T1000 (cell line): ENCODE measurements around the gene ABCB1.
A peak's percentile ranks its signal among the peaks of the same experiment; 100 is the strongest.

ENCODE experiments used
- DNase-seq: peaks from one replicate; lab custom pipeline; 2025; ENCODE audit warnings: mixed read lengths; lab: John Stamatoyannopoulos, UW

ABCB1 gene

DNA sequence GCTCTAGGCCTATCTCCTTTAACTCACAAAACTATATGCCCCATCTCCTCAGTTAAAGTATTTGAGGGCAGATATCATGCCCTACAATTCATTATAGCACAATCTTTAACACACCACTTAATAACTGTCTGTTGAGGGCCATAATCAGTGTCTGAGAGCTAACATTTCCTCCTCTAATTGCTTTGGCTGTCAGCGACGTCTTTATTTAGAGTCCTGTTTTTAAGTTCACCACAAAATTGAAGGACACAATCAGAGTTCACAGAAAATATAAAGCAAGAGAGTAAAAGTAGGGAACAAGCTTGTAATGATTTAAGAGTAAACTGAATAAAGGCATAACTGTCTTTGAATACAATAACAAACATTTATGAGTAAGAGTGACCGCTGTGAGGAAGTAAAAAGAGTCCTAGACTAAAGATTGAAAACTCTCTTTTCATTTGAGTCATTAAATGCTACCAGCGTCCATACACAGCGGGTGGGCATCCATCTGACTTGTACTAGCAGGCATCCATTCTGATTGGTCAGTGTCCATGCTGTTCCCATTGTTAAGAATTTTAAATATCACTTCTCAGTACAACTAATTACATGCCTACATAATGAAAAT, 86.8 kb downstream of the ABCB1 start:
- DNase-seq, result no peak

DNA sequence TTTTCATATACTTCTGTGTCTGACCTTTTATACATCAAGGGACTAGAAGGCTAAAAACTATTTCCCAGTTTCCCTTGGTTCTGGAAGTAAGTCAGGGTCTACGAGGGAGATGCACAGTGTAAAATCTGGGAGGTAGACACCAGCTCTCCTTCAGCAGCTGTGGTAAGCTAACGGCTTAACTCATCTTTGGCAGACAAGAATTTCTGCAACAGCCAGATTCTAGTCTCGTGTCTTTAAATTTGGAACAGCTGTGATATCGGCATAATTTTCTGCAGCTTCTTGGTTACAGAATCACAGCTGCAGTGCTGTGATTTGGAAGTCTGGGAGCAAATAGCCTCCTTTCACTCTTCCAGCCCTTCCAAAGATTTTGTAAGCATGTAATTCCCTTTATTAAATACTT, 87.8 kb downstream of the ABCB1 start:
- no peak for DNase-seq

DNA sequence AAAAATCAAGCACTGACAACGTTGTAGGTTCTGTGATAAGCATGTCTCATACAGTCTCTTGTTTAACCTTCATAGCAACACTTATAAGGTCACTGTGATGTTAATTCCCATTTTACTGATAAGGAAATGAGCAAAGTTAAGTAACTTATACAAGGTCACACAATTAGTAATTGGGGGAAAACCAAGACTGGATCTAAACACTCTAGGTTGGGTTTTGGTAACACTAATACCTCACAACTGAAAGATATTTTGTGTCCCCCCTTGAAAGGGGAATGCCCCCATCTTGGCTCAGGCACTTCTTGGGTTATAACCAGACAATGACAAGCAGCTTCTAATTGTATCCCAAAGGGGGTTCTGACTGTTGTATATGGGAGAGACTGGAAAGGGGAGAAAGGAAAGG, 89.2 kb downstream of the ABCB1 start:
- no peak for DNase-seq

DNA sequence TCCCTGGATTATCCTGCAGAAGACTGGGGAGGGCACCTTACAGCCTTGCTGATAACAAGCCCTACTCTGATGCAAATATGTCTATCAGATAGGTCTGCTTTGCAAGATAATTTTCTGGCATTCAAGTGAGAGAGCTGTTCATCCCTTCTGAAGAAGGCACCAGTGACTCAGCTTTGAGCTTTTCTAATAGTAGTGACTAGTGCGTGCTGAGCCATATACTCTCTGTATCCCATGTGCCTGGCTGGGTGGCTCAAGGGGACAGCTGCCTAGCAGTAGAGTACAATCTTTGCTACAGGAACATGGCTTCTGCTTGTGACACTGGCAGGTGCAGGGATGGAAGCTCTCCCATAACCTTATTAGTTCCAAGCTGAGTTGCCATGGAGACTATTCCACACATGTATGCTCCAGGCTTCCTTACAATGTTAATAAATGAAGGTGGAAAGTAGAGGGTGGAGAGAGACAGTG, 90.2 kb downstream of the ABCB1 start:
- DNase-seq, result no peak

DNA sequence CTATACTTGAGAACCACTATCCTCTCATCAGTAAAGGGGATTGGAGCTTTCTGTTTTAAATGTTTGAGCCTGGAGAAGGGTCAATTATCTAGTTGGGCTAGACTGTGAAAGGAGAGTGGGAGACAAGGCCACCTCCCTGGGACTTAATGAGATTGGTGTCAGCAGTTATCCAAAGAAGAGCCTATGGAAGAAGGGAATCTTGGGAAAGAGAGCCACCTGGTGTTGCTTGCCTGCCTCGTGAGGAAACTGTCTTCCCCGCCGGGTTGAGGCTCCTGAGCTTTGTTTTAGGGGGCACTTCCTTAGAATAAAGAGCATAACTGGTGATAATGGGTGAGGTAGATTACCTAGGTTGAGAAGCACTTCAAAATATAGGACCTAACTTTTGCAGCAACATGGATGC, 93.2 kb downstream of the ABCB1 start:
- no peak for DNase-seq

DNA sequence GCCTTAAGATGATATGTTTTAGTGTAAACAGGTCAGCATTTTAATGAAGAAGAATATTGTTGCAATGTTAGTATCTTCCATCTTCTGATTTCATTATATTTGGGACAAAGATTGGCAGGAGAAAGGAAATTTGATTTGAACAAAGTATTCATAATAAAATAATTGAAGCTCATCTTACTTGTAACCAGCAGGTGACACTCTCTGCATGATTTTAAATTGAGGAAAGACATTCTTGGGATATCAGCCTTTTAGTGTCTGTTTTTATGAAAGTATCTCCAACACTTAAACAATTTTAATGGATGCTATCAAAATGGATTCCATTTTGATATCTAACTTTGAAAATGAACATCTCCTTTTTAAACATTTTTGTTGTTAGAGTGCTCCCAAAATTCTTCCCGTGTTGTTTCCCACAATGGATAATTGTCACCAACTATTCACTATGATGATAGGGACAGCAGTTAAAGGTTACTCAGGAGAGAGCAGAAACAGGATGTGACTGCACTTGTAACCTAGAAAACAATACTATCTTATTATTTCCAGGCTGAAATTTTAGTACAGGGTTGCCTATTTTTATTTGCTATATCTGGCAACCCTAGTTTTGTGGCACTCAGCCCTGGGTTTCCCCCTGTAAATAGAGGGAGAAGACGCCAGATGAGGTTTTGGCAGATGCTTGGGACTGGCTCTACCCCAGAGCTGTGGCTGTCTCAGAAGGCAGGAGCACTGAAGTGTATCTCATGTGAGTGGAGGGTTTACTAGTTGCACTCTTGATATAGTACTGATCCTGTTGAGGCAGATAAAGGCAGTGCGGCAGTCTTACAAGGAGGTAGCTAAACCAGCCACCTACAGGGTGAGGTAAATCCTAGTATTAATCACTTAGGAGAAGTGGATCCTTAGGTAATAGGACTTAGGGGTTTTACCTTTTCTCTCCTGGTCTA, 94.2 kb downstream of the ABCB1 start:
- no peak for DNase-seq

DNA sequence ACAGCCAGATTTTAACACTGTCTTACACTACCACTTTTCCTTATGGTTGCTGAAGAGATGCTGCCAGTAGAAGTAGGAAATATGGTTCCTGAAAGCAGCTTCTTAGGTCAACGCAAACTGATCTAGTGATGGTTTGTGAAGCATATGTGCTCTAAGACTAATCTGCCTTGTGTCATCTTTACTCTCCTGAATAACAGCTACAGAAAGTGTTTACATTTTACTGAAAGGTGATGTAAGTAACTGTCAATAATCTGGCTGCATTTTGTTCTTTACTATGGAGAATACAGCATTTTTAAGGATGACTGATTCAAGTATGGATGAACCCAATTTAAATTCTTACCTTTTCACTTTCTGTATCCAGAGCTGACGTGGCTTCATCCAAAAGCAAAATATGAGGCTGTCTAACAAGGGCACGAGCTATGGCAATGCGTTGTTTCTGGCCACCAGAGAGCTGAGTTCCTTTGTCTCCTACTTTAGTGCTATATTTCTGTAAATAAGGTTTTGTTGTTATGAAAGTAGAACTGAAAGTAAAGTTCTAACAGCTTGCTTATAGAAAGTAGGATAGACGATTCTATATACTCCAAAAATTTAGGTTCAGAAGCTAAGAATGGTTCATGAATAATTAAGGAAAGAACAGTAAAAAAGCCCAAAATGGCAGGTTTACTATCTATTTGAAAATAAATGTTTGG, 95.0 kb downstream of the ABCB1 start:
- DNase-seq, result no peak

DNA sequence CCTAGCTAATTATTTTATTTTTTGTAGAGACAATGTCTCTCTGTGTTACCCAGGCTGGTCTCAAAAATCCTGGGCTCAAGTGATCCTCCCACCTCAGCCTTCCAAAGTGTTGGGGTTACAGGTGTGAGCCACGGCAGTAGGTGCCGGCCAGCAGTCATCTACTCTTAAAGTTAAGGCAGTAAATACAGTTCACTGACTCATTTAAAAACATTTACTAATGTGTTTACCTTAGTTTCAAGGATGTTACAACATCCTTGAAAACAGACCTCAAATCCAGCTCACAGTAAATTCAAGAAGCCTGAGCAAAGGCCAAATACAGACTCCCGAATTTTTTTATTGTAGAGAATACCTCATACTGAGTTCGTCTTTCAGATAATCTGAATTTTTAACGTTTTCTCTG, 95.6 kb downstream of the ABCB1 start:
- no peak for DNase-seq

DNA sequence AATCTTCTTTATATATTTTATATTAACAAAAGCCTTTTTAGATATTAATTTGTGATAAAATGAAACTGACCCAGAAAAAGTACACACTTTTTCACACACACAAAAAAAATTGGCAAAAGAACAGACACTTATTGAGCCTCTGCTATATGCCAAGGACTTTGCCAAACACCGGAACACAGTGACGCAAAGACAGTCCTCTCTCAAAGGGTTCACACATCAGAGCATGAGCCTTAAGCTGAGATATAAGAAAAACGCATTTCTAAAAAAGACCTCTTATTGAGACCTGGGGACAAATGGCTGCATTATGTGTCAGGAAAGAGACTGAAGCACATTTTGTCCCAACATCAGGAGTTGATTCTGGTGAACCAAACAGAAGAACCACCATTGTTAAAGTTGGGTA, 101.2 kb downstream of the ABCB1 start:
- DNase-seq, result no peak

DNA sequence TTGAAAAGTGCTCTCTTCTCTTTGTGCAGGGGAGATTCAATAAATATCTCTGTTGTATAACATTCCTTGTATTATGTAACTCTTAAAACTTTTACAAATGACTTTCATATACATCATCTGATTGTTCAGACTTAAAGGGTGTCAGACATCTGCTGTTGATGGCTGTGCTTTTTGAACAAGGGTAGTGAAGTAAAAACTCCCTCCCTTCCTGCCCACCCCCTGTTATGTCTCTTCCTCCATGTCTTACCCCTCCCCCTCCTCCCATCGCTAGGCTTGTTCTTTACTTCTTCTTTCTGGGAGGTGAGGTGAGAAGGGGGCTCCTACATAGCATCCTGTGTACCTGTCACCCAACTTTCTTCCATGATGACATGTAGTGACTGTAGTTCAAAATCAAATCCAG, 101.8 kb downstream of the ABCB1 start:
- no peak for DNase-seq

DNA sequence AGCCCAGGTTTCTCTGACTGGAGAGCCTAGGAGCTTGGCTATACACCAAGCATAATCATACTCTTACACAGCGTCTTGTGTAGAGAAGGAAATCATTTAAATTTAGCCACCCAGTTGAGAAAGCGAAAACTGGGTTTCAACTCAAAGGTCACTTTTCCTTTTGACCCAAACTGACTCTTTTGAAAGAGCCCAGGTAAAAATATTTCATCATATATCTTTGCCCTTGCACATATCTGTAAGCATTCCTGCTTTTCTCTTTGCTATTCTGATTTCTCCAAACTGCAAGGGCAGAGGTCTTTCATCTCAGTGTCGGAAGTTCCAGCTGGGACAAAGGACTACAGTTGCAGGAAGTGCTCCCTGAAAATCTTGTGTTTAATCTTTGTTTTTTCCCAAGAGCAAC, 103.2 kb downstream of the ABCB1 start:
- DNase-seq, result no peak

DNA sequence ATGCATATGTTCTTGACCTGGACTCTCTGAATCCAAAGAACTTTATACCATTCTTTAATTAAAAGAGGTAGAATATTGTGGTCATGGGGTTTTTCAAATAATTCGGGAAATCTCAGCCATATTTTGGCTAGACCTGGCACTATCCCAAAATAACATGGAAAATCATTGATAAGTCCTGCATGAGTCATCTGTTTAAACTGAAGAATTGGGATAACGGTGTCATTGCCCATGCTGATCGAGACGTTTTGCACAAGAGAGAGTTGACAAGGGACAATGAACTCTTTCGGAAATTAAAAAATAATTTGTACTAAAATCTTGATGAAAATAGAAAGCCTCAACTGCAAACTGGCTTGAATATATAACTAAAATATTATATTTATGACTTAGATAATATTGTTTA, 105.3 kb downstream of the ABCB1 start:
- DNase-seq, result no peak

DNA sequence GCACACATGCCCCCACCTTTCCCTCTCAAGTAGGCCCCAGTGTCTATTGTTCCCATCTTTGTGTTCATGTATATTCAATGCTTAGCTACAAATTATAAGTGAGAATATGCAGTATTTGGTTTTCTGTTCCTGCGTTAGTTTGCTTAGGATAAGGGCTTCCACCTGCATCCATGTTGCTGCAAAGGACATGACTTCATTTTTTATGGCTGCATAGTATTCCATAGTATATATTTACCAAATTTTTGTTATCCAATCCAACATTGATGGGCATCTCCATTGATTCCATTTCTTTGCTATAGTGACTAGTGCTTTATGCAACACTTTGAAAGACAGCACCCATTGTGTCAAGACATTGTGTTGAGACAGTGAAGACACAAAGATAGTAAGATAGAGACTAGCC, 106.2 kb downstream of the ABCB1 start:
- no peak for DNase-seq

DNA sequence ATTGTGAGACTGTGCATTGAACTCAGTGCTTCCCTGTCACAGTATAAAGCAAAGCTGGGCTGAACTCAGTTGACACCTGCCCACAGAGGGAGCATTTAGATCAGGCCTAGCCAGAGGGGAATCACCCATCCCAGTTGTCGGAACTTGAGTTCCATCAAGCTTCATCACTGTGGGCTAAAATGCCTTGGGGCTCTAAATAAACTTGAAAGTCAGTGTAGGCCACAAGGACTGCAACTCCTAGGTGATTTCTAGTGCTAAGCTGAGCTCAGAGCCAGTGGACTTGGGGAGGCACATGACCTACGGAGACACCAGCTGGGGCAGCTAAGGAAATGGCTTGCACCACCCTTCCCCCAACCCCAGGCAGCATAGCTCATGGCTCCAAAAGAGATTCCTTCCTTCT, 117.6 kb downstream of the ABCB1 start:
- DNase-seq, result no peak

DNA sequence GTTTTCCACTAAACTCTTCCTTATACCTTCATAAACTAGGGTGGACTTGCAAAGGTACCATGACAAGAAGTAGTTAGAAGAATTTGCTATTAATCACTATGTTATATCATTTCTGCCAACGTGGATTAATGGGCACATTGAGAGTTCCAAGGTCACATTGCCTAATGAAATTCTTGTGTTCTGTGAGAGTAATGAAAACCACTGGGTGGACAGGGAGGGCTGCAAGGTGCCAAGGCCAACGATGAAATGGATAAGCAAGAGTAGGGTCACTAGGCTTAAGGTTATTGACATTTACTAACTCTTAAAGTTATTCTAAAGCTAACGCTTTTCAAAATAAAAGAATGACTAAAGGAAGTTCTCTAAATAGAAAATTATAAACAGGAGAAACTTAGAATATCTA, 118.6 kb downstream of the ABCB1 start:
- no peak for DNase-seq

DNA sequence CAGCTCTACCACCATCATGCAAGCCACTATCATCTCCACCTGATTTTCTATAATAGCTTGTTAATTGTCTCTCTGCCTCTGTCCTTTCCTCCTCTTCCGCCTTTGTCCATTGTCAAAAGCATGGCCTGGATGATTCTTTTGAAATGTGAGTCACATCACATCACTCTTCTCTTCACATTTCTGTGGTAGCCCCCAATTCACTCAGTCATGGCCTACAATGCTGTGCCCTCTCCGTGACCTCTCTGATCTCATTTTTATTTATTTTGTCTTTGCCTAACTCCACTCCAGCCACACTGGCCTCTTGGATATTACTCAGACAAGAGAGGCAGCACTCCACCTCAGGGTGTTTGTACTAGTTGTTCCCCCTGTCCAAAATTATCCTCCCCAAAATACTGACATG, 120.3 kb downstream of the ABCB1 start:
- DNase-seq, result no peak

DNA sequence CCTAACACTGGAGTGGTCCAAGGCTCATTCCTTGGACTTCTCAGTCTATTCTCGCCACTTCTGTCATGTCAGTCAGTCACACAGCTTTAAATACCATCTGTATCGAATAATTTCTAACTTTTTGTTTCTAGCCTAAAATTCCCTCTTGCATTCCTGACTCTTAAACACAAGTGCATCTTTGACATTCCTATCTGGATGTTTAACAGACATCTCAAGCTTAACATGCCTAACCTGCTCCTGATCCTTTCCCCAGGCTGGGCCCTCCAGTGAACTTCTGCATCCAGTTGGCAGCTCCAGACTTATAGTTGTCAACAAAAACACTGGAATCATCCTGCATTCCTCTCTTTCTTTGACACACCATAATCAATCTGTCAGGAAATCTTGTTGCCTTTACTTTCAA, 120.7 kb downstream of the ABCB1 start:
- no peak for DNase-seq

DNA sequence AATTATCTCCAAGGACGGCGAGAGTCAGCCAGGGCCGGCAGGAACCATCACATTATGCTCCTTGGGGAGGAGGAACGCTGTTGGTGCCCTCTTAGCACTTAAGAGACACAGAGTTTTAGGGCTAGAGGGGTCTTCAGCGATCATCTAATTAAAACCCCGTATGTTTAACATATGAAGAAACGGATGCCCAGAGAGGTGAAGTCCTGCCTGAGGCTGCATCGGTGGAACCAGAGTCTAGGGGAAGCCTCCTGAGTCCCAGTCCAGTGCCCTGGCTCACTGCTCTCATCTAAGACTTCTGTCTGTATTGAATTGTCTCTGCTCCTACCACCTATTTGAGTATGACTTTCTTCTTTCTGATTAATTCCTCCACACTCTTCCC, 124.5 kb downstream of the ABCB1 start:
- DNase-seq, result no peak

DNA sequence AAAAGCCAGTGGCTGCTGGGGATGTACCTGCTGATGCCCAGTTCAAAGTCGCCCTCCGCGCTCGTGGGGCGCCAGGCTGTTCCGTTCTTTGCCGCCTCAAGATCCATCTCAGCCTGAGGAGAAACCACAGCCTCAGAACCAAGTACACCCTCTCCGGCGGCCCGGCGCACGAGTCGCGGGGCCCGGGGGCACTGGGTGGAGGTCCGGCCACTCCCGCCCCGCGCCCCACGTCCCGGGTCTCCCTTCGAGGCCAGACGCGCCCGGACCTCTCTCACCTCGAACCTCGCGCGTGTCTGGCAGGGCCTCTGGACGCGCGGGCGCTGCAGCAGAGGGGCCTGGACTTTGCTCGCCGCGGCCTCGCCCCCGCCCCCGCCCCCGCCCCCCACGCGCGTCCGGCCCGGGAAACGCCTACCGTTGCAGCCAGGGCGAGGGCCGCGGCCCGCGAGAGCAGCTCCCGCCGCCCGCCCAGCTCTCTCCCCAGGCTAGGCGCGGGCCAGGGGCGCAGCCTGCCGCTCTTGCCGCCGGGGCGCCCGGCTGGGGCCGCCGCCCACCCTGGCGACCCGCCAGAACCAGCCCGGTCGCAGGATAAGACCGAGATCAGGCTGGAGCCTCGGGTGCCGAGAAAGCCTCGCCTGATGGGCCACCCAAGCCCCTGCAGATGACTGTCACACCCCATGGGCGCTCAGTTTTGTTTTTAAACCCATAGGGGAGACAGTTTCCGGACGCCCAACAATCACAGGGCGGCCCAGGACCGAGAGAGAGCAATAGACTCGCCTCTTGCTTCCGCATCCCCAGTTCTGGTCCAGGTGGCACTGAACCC, 125.1 kb downstream of the ABCB1 start, which contains the start of gene ABCB4:
Gene ABCB4, minus strand, starts transcription at position 322 of the 820 bp plus-strand sequence. Its CDS starts 215 bp downstream, at position 107.
- DNase-seq, result no peak

DNA sequence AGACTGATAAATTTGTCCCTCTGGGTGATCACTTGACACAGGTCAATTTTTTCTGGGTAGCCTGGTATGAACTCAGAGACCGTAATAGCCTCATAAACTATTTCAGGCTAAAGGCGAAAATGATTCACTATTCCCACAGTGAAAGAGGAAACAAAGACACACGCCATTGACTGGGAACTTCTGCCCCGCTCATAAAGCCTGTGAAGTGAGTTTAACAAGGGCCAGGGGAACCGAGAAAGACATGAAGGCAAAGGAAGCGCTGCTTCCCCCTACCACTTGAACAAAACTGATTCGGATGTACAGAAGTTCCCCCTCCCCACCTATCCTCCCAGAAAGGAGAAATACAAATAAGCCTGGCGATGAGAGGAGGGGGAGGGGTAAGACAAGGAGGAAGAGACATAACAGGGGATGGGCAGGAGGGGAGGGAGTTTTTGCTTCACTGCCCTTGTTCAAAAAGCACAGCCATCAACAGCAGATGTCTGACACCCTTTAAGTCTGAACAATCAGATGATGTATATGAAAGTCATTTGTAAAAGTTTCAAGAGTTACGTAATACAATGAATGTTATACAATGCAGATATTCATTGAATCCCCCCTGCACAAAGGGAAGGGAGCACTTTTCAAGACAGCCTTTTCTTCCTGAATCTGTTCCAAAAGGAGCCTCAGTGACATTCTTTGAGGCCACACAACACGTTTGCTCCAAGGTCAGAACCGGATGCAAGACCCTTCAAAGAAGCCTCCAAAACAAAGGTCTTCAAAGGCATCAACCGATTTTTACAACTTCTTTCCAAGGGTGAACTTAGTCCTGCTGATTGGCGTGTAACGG, 125.9 kb downstream of the ABCB1 start:
- DNase-seq, result peak; percentile 37

DNA sequence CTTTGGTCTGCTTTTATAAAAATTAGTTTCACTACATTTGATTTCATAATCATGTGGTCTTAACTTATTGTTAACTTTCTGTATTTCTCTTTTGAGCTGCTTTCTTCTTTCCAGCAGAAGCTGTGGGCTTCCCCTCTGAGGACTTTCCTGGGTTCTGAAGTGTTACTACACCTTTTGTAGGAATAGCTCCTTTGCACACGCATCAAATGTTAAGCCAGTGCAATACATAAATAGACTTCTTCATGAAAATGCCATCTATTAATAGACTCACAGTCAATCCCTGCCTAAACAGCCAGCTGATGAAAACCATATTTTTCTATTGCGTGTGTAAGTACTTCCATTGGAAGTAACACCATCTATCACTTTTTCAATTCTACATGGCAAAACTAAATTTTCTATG, 126.7 kb downstream of the ABCB1 start:
- no peak for DNase-seq
